ENCODE measurements around the gene C9orf78. TPM values are rescaled to one million over a fixed set of nuclear protein-coding genes. Genes with fewer than 3 reads are reported as not detected.

The C9orf78 gene
- total and polyA plus RNA-seq, 8 donors, result 30.1 to 71.9 (median 65.6) TPM

DNA sequence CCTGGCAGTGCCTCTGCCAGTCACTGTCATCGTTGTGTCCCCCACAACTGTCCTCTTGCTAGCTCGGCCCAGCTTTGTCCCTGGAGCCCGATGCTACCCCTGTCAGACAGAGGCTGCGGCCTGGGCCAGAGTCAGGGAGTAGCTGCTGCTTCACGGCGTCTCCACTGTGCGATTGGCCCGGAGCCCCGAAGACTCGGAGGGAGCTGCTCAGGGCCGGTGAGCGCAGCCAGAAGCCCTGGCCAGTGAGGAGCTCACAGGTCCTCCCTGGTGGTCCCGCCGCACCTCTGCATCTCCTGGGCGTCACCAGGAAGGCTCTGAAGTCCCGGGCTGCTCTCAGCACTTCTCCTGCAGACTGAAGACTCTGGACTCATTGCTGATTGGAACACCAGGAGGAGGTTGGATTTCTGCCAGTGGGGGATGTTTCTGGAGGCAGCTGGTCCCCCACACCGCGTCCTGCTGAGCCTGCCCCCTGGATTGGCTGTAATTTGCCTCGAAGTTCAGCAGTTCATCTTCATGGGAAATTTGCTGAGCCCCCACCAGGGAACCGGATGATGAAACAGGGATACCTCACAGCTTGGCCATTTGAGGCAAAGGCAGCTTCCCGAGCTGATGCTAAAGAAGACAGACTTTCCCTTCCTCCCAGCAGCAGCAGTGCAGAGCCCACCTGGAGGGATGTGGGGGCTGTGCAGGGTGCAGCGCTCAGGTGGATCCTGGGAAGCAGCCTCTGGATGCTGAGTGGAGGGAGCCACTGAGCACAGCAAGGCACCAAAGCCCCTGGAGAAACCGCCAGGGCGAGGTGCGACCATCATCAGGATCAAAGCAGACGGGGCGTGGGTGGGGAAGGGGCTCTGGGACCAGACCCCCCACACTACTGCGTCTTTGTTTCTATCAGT lies 45.8 kb upstream of the C9orf78 start:
- Histone ChIP-seq H3K36me3 (no peaks in the 10 kb centered on the region), H3K9me3 (no peaks in the 10 kb centered on the region), H3K4me1 (peaks cover 5 to 23% of the 10 kb centered on the region in 2 donors), H3K27ac (no peak overlapping the region), H3K4me3 (no peak overlapping the region), H3K27me3 (no peaks in the 10 kb centered on the region)
- DNase-seq (no peak), ATAC-seq (no peak)
- TF ChIP-seq, protein P1, sequence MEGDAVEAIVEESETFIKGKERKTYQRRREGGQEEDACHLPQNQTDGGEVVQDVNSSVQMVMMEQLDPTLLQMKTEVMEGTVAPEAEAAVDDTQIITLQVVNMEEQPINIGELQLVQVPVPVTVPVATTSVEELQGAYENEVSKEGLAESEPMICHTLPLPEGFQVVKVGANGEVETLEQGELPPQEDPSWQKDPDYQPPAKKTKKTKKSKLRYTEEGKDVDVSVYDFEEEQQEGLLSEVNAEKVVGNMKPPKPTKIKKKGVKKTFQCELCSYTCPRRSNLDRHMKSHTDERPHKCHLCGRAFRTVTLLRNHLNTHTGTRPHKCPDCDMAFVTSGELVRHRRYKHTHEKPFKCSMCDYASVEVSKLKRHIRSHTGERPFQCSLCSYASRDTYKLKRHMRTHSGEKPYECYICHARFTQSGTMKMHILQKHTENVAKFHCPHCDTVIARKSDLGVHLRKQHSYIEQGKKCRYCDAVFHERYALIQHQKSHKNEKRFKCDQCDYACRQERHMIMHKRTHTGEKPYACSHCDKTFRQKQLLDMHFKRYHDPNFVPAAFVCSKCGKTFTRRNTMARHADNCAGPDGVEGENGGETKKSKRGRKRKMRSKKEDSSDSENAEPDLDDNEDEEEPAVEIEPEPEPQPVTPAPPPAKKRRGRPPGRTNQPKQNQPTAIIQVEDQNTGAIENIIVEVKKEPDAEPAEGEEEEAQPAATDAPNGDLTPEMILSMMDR (IDR thresholded peaks at IDR 0.05), result no peak
- intact Hi-C loops (cut with DNase I), result loop anchor here in 1 of 2 donors (10.0 kb wide), 1 partner anchor 164 kb away; the partner anchor contains the start of gene FNBP1

DNA sequence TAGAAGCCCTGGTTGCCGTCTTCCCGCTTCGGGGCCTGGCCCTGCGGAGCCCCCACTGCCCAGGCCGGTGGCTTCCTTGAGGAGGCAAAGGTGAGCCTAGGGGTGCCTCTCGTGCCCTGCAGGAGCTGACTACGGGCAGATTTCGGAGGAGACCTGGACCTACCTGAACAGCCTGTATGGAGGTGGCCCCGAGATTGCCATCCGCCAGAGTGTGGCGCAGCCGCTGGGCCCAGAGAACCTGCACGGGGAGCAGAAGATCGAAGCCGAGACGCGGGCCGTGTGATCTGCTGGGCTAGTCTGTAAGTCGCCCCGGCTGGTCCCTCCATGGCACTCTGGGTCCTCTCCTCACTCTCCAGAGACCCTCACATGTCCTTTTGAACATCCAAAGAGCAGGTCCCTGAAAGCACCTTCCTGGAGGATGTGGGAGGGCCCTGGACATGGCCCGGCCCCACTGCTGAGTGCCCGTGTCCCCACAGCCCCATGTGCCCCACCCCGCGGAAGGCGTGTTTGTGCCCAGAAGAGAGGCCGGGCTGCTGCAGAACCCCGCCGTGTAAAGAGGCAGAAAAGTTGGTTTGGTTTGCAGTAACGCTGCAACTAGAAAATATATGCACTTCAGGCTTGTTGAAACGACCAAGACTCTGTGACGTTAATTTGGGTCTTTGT lies 45.0 kb upstream of the C9orf78 start:
- H3K27ac ChIP-seq, result no peak overlapping the region

DNA sequence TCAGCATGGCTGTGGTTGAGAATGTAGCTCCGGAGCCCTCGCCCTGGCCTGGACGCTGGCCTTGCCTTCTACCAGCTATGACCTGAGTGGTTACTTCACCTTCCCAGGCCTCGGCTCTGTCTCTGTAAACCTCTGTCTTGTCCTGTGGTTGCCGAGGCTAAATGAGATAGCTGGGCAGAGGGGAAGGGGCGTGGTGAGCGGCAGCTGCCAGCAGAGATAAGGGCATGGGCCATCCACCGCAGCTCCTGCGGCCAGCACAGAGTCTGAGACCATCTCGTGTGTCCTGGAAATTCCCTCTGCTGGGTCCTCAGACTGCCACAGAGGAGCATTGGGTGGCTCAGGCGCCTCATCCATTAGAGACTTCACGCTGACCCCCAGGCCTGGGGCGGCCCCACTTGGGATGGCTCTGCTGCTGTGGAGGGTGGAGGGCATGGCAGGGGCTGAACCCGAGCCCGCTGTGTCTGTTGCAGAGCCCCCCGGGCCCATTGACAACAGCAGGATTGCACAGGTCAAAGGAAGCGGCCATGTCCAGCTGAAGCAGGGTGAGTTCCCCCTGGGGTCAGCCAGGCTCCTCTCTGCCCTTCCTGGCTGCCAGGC lies 44.1 kb upstream of the C9orf78 start:
- TF ChIP-seq, protein P1 (IDR thresholded peaks at IDR 0.05), result no peak
- H3K36me3 ChIP-seq, result no peaks in the 10 kb centered on the region
- H3K27ac ChIP-seq, result no peak overlapping the region
- H3K4me1 ChIP-seq, result peaks cover 5 to 7% of the 10 kb centered on the region in 2 donors
- H3K4me3 ChIP-seq, result no peak overlapping the region
- intact Hi-C loops (cut with DNase I), result no loop called here
- DNase-seq (no peak), ATAC-seq (no peak)
- H3K9me3 ChIP-seq, result no peaks in the 10 kb centered on the region
- H3K27me3 ChIP-seq, result no peaks in the 10 kb centered on the region

More for the DNA sequence above, 45.0 kb upstream of the C9orf78 start:
- Histone ChIP-seq H3K27me3 (no peaks in the 10 kb centered on the region), H3K36me3 (no peaks in the 10 kb centered on the region), H3K4me1 (peaks cover 5 to 16% of the 10 kb centered on the region in 2 donors), H3K9me3 (no peaks in the 10 kb centered on the region), H3K4me3 (no peak overlapping the region)
- DNase-seq, result no peak
- intact Hi-C loops (cut with DNase I), result loop anchor here in 1 of 2 donors (10.0 kb wide), 1 partner anchor 165 kb away; the partner anchor contains the start of gene FNBP1
- no peak for ATAC-seq
- TF ChIP-seq, protein P1 (IDR thresholded peaks at IDR 0.05), result no peak

DNA sequence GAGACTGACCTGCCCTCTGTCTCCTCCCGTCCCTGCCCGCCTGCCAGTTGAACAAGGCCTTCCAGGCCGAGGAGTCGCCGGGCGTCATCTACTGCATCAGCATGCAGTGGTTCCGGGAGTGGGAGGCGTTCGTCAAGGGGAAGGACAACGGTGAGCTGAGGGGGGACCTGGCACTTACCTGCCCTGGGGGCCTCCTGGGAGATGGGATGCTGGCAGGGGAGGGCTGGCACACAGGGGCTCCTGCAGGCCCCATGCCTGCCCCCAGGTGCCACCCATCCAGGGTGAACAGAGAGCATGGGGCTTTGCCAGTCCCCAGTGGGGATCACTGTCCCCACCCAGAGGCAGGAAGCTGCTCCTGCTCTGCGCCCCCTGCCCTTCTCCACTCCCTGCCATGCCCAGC lies 43.2 kb upstream of the C9orf78 start:
- ATAC-seq (no peak), DNase-seq (no peak)
- Histone ChIP-seq H3K36me3 (no peaks in the 10 kb centered on the region), H3K27ac (no peak overlapping the region), H3K4me3 (no peak overlapping the region), H3K4me1 (no peaks in the 10 kb centered on the region), H3K27me3 (no peaks in the 10 kb centered on the region), H3K9me3 (no peaks in the 10 kb centered on the region)
- TF ChIP-seq, protein P1 (IDR thresholded peaks at IDR 0.05), result no peak
- intact Hi-C loops (cut with DNase I), result no loop called here

DNA sequence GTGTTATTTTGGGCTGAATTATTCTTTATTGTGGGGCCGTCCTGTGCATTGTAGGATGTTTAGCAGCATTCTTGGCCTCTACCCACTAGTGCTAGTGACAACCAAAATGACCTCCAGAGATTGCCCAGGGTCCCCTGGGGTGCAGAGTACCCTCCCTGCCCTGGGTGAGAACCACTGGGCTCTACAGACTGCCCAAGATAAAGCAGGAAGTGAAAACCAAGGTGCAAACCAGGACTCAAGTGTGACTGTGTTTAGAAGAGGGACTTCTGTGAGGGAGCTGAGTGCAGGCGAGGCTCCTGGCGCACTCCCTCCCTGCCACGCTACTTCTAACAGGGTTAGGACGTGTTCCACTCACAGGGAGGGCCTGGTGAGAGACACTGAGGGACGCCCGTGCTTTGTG lies 41.7 kb upstream of the C9orf78 start:
- no peak for ATAC-seq
- intact Hi-C loops (cut with DNase I), result no loop called here
- TF ChIP-seq, protein P1 (IDR thresholded peaks at IDR 0.05), result no peak
- Histone ChIP-seq H3K36me3 (no peaks in the 10 kb centered on the region), H3K4me1 (no peaks in the 10 kb centered on the region), H3K27me3 (no peaks in the 10 kb centered on the region), H3K27ac (no peak overlapping the region), H3K4me3 (no peak overlapping the region), H3K9me3 (no peaks in the 10 kb centered on the region)
- no peak for DNase-seq
